Stomach (tissue), 9 donors: ENCODE results near the gene ZBTB49. TPM values are rescaled to one million over a fixed set of nuclear protein-coding genes. Genes with fewer than 3 reads are reported as not detected.

Source experiments
- DNase-seq, 2 donors: peaks; one replicate each; pipeline versions ENCODE4 v3.0.0 to v3.0.0-alpha.2; 2013 to 2019
- H3K27ac ChIP-seq, 5 donors: fragments of 200-600 bp in 4 of 5; sonication (generic) in 4 of 5; one replicate each; pipeline ENCODE4 v1.5.1; 2013 to 2019; ENCODE audit warnings: mild to moderate bottlenecking in 1 of 5, moderate library complexity in 1 of 5
- H3K27me3 ChIP-seq, 3 donors: fragments of 200-600 bp; sonication (generic); one replicate each; pipeline ENCODE4 v1.5.1; 2017 to 2019; ENCODE audit warnings: mixed run types in 1 of 3
- H3K36me3 ChIP-seq, 4 donors: fragments of 200-600 bp; sonication (generic); 1 replicate in 3 of 4; 2 replicates in 1 of 4; pipeline ENCODE4 v1.5.1; 2016 to 2019
- H3K4me1 ChIP-seq, 4 donors: fragments of 200-600 bp; sonication (generic); one replicate each; pipeline ENCODE4 v1.5.1; 2016 to 2019
- H3K4me3 ChIP-seq, 4 donors: fragments of 200-600 bp; sonication (generic) in 3 of 4; one replicate each; pipeline ENCODE4 v1.5.1; 2016 to 2019; ENCODE audit warnings: mild to moderate bottlenecking in 1 of 4
- H3K9me3 ChIP-seq, 4 donors: fragments of 200-600 bp; sonication (generic); one replicate each; pipeline ENCODE4 v1.5.1; 2016 to 2019
- CTCF ChIP-seq, 7 experiments: fragments of 450-650 bp in 4 of 7; fragments of 200-600 bp in 3 of 7; sonication (generic) in 3 of 7; IDR thresholded peaks; one replicate each; pipeline ENCODE4 v1.5.1; 2016 to 2019; ENCODE audit warnings: antibody characterized with exemption in 7 of 7, control low read depth in 2 of 7, mild to moderate bottlenecking in 1 of 7
- EP300 ChIP-seq: sonication (generic); formaldehyde crosslinking; IDR thresholded peaks from one replicate; pipeline ENCODE4 v1.6.1; 2017; ENCODE audit warnings: antibody characterized with exemption
- POLR2A ChIP-seq, 4 donors: fragments of 450-650 bp; IDR thresholded peaks; one replicate each; pipeline ENCODE4 v1.6.1; 2016; ENCODE audit warnings: antibody characterized with exemption in 4 of 4, control low read depth in 2 of 4, mild to moderate bottlenecking in 1 of 4, moderate library complexity in 1 of 4
- POLR2AphosphoS5 ChIP-seq, 3 donors: sonication (generic); formaldehyde crosslinking; IDR thresholded peaks; one replicate each; pipeline ENCODE4 v1.6.1; 2016; ENCODE audit warnings: antibody characterized with exemption in 3 of 3
- WGBS, 5 donors: extraction: QIAGEN DNeasy Blood & Tissue Kit in 3 of 5; methylation state at CpG; one replicate each; pipeline versions ENCODE4 v1.1.5 to v1.1.7; 2013 to 2018; 5-methylcytosine and 5-hydroxymethylcytosine counted together
- intact Hi-C: fragments of 100-400 bp; cut with DNase I; formaldehyde crosslinking; loops from one replicate; pipeline ENCODE4 v1.15.1; 2023; ENCODE audit warnings: low total_unique reads
- polyA plus RNA-seq, 3 donors: library from polyadenylated mRNA; stranded (reverse); fragments of 200-250 nt; gene quantifications; one replicate each; pipeline ENCODE4 v1.2.3, GENCODE V29; 2013
- total RNA-seq, 5 donors: library from RNA; depleted of rRNA; stranded (reverse); fragments of >200 nt; gene quantifications; one replicate each; pipeline versions ENCODE4 v1.1.0 to v1.2.3, GENCODE V29; 2014 to 2016
- donor health status: healthy with polysubstance abuse.
- donor health status: Bipolar disorder and iron deficiency.
- donor health status: healthy.

ZBTB49 gene
- total and polyA plus RNA-seq, 8 donors, result 0.29 to 7.6 (median 2.7) TPM; not detected in 1

GRCh38 chr4:4358093-4358854 lies 68.2 kb downstream of the ZBTB49 start:
- intact Hi-C loops, result no loop called here
- 57 to 61% (median 58%) methylated on average over 13 of the region's 13 CpGs for WGBS, 5 donors
- no peaks in the 10 kb centered on the region for H3K9me3 ChIP-seq
- TF ChIP-seq EP300, result no peak
- no peak for TF ChIP-seq CTCF (IDR thresholded peaks at IDR 0.05)
- no peak for TF ChIP-seq POLR2A (IDR thresholded peaks at IDR 0.05)
- no peak for TF ChIP-seq POLR2AphosphoS5 (IDR thresholded peaks at IDR 0.05)
- no peaks in the 10 kb centered on the region for H3K36me3 ChIP-seq
- no peak overlapping the region for H3K4me3 ChIP-seq
- no peak overlapping the region for H3K27ac ChIP-seq
- H3K27me3 ChIP-seq, result peaks cover 0 to 43% (median 0%) of the 10 kb centered on the region in 3 donors
- H3K4me1 ChIP-seq, result no peaks in the 10 kb centered on the region
- DNase-seq, result no peak

GRCh38 chr4:4361883-4362282 lies 71.8 kb downstream of the ZBTB49 start:
- peaks cover 0 to 46% (median 5%) of the 10 kb centered on the region in 3 donors for H3K27me3 ChIP-seq
- H3K27ac ChIP-seq, result no peak overlapping the region
- 78 to 88% (median 87%) methylated on average over 8 of the region's 8 CpGs for WGBS, 5 donors
- peaks cover 0 to 6% (median 0%) of the 10 kb centered on the region in 4 donors for H3K9me3 ChIP-seq
- H3K36me3 ChIP-seq, result no peaks in the 10 kb centered on the region
- H3K4me3 ChIP-seq, result no peak overlapping the region
- TF ChIP-seq EP300, result no peak
- no peak for TF ChIP-seq POLR2AphosphoS5 (IDR thresholded peaks at IDR 0.05)
- TF ChIP-seq POLR2A (IDR thresholded peaks at IDR 0.05), result no peak
- no peak for TF ChIP-seq CTCF (IDR thresholded peaks at IDR 0.05)
- H3K4me1 ChIP-seq, result no peaks in the 10 kb centered on the region
- intact Hi-C loops, result no loop called here
- no peak for DNase-seq

GRCh38 chr4:4362991-4363697 lies 73.1 kb downstream of the ZBTB49 start:
- H3K4me1 ChIP-seq, result no peaks in the 10 kb centered on the region
- peaks cover 0 to 38% (median 5%) of the 10 kb centered on the region in 3 donors for H3K27me3 ChIP-seq
- H3K4me3 ChIP-seq, result no peak overlapping the region
- DNase-seq, result no peak
- H3K36me3 ChIP-seq, result no peaks in the 10 kb centered on the region
- no peak overlapping the region for H3K27ac ChIP-seq
- 75 to 85% (median 77%) methylated on average over 16 of the region's 16 CpGs for WGBS, 5 donors
- intact Hi-C loops, result no loop called here
- H3K9me3 ChIP-seq, result peaks cover 0 to 6% (median 0%) of the 10 kb centered on the region in 4 donors
- TF ChIP-seq CTCF (IDR thresholded peaks at IDR 0.05) (no peak), POLR2AphosphoS5 (IDR thresholded peaks at IDR 0.05) (no peak), POLR2A (IDR thresholded peaks at IDR 0.05) (no peak), EP300 (no peak)

GRCh38 chr4:4364061-4364460 lies 74.0 kb downstream of the ZBTB49 start:
- Histone ChIP-seq H3K9me3 (peaks cover 0 to 6% (median 0%) of the 10 kb centered on the region in 4 donors), H3K27me3 (peaks cover 0 to 29% (median 5%) of the 10 kb centered on the region in 3 donors), H3K4me1 (no peaks in the 10 kb centered on the region), H3K4me3 (no peak overlapping the region), H3K36me3 (no peaks in the 10 kb centered on the region), H3K27ac (no peak overlapping the region)
- DNase-seq, result no peak
- TF ChIP-seq POLR2A (IDR thresholded peaks at IDR 0.05), result no peak
- no peak for TF ChIP-seq EP300
- TF ChIP-seq CTCF (IDR thresholded peaks at IDR 0.05), result no peak
- TF ChIP-seq POLR2AphosphoS5 (IDR thresholded peaks at IDR 0.05), result no peak
- intact Hi-C loops, result no loop called here
- WGBS, 5 donors, result 64 to 85% (median 79%) methylated on average over 3 of the region's 3 CpGs
